Effector memory CD4-positive, alpha-beta T cell (primary cell): ENCODE data around the gene DLG1.

ENCODE experiments used
- DNase-seq, 3 donors: peaks; one replicate each; pipeline ENCODE4 v3.0.0-alpha.2; 2020
- H3K27ac ChIP-seq: 2 replicates; pipeline ENCODE4 v1.7.0; 2013; ENCODE audit warnings: mild to moderate bottlenecking, low read length, moderate library complexity; ENCODE audit not compliant: insufficient read depth, poor library complexity, severe bottlenecking
- H3K27me3 ChIP-seq: replicated peaks from 2 replicates; pipeline ENCODE4 v1.7.0; 2013; ENCODE audit warnings: mild to moderate bottlenecking, low read length; ENCODE audit not compliant: insufficient read depth, control insufficient read depth, poor library complexity, severe bottlenecking
- H3K36me3 ChIP-seq: 2 replicates; pipeline ENCODE4 v1.7.0; 2013; ENCODE audit warnings: mild to moderate bottlenecking, low read length, moderate library complexity; ENCODE audit not compliant: control insufficient read depth, insufficient read depth
- H3K4me1 ChIP-seq: 2 replicates; pipeline ENCODE4 v1.7.0; 2013; ENCODE audit warnings: low read length, mild to moderate bottlenecking; ENCODE audit not compliant: control insufficient read depth, insufficient read depth, poor library complexity, severe bottlenecking
- H3K4me3 ChIP-seq: 2 replicates; pipeline ENCODE4 v1.7.0; 2013; ENCODE audit warnings: low read length, low read depth, mild to moderate bottlenecking; ENCODE audit not compliant: insufficient read depth, poor library complexity, severe bottlenecking
- H3K9me3 ChIP-seq: 2 replicates; pipeline ENCODE4 v1.7.0; 2013; ENCODE audit warnings: mild to moderate bottlenecking, low read length, moderate library complexity; ENCODE audit not compliant: control insufficient read depth

The DLG1 gene

DNA sequence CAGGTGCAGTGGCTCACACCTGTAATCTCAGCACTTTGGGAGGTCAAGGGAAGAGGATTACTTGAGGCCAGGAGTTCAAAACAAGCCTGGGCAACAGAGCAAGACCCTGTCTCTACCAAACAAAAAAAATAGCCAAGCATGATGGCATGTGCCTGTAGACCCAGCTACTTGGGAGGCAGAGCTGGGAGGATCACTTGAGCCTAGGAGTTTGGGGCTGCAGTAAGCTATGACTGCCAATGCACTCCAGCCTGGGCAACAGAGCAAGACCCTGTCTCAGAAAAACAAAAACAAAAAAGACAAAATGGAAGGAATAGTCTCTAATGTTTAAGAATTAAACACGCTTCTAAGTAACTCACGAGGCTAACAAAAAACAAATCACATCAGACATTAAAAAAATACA, 106.5 kb downstream of the DLG1 start:
- H3K4me3 ChIP-seq: no peak overlapping the region
- no peaks in the 10 kb centered on the region for H3K36me3 ChIP-seq
- DNase-seq: no peak
- H3K4me1 ChIP-seq: no peaks in the 10 kb centered on the region
- H3K9me3 ChIP-seq: no peaks in the 10 kb centered on the region
- H3K27me3 ChIP-seq: no peaks in the 10 kb centered on the region
- no peak overlapping the region for H3K27ac ChIP-seq

DNA sequence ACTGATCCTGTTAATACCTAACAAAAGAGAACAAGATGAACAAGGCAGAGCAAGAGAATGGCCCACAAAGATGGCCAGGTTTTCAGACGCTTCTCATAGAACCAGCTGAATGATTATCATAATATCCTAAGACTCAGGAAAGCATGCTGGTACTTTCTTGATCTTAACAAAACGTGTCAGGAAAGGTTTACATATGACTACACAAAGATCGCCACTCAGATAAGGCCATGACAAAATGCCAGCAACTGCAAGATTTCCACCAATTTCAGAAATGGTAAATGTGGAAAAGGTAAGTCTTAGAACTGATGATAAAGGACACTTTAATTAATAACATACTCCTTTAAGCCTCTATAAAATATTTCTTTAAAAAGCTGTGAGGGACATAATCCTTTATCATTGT, 108.8 kb downstream of the DLG1 start:
- Histone ChIP-seq H3K9me3 (no peaks in the 10 kb centered on the region), H3K27me3 (no peaks in the 10 kb centered on the region), H3K27ac (no peak overlapping the region), H3K4me3 (no peak overlapping the region), H3K4me1 (no peaks in the 10 kb centered on the region), H3K36me3 (no peaks in the 10 kb centered on the region)
- no peak for DNase-seq

DNA sequence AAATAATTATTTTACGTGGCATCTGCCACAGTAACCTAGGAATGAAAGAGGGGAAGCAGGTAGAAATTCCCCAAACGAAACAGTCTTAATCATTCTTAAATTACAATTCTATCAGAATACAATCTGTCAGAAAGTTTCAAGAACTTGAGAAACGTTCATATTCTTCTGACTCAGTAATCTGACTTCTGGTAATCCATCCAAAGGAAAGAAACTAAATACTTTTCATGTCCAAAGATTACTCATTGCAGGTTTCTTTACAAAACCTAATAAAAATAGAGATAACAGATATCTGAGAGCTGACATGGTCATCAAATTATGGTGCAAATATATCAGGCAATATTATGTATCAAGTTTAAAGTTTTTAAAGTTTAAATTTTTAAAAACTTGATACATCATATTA, 109.4 kb downstream of the DLG1 start:
- Histone ChIP-seq H3K27me3 (no peaks in the 10 kb centered on the region), H3K36me3 (no peaks in the 10 kb centered on the region), H3K27ac (no peak overlapping the region), H3K4me3 (no peak overlapping the region), H3K9me3 (no peaks in the 10 kb centered on the region), H3K4me1 (no peaks in the 10 kb centered on the region)
- DNase-seq: no peak

DNA sequence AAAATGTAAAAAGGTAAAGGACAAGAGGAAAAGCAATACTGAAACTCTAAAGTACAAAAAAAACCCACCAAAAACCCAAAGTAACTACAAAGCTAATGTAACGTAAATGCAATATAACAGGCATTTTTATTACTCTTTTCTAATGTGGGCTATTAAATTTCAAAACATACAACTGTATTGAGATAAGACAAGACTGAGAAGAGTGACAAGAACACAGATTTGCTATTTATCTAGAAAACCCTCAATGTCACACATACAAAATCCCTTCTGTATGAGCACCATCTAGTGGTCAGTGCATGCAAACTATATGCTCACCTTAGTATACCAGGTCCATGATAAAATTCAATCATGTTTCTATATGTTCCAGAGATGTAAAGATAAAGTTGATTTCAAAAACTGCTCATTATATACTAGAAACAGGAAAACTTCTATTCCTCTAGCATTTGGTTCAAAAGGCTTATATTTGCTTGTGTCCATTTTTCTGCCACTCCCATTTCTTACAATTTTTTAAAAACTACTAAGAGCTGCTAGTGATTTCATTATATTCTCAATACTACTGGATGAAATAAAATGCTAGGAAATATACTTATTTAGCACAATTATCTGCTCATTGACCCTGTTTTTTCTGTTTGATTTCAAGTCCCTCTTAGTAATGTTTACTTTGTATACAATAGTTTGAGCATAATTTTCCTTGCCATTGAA, 111.4 kb downstream of the DLG1 start:
- no peak overlapping the region for H3K4me3 ChIP-seq
- DNase-seq: peak in 1 of 3 donors; percentile 4
- no peaks in the 10 kb centered on the region for H3K36me3 ChIP-seq
- H3K4me1 ChIP-seq: no peaks in the 10 kb centered on the region
- H3K9me3 ChIP-seq: no peaks in the 10 kb centered on the region
- H3K27ac ChIP-seq: no peak overlapping the region
- no peaks in the 10 kb centered on the region for H3K27me3 ChIP-seq

DNA sequence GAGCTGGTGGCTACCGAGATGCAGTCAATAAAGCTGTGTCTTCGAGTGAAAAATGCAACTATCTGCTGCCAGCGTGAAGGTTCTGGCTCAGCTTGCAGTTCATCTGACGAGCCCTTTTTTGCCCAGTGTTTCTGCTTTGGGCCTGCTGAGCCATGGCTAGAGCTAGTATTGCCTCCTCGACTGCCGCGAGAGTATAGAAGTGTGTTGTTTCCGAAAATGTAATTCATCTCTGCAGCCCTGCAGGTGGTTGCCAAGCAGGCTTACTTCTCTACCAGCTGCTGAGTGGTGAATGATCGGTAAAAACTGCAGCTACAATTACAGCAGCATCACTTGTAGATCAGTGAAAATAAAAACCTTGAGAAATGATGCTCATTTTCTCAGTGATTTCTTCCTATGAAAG, 114.8 kb downstream of the DLG1 start:
- no peak for DNase-seq
- H3K4me1 ChIP-seq: no peaks in the 10 kb centered on the region
- H3K27me3 ChIP-seq: no peaks in the 10 kb centered on the region
- no peaks in the 10 kb centered on the region for H3K36me3 ChIP-seq
- no peak overlapping the region for H3K27ac ChIP-seq
- H3K9me3 ChIP-seq: no peaks in the 10 kb centered on the region
- no peak overlapping the region for H3K4me3 ChIP-seq

DNA sequence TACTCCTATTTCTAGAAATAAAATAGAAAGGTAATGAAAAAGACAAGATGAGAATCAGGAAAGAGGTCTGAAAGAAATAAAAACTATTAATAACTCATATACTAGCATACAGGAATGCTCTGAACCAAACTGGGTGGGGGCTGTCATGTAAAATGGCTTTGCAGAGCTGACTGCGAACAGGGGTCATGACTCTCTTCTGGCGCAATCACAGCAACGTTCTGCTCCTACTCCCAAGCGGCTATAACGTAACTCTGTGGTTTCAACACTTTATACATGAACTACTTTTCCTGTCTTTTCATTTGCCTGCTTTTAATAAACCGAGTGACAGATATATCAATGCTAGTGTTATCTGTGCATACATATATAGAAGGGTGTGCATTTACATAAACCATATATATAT, 116.7 kb downstream of the DLG1 start:
- no peak for DNase-seq
- H3K36me3 ChIP-seq: no peaks in the 10 kb centered on the region
- no peaks in the 10 kb centered on the region for H3K27me3 ChIP-seq
- H3K27ac ChIP-seq: no peak overlapping the region
- no peak overlapping the region for H3K4me3 ChIP-seq
- H3K9me3 ChIP-seq: no peaks in the 10 kb centered on the region
- H3K4me1 ChIP-seq: no peaks in the 10 kb centered on the region

DNA sequence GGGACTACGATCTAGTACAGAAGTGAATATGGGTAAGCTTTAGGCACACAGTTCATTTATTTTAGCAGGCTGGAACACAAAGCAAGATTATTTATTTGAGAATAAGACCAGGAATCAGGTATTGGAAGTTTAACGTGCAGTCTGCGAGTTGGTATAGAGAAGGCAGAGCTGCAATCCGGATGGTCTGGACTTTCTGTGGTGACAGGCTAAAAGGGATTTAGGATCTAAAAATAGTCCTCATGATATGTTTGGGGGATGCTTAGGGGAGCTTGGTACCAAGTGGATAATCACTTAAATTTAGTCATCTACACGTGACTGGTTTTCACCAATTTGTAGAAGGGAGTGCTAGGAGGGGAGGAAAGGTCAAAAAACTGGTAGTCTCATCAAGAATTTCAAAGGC, 119.4 kb downstream of the DLG1 start:
- no peaks in the 10 kb centered on the region for H3K9me3 ChIP-seq
- H3K27ac ChIP-seq: no peak overlapping the region
- DNase-seq: no peak

DNA sequence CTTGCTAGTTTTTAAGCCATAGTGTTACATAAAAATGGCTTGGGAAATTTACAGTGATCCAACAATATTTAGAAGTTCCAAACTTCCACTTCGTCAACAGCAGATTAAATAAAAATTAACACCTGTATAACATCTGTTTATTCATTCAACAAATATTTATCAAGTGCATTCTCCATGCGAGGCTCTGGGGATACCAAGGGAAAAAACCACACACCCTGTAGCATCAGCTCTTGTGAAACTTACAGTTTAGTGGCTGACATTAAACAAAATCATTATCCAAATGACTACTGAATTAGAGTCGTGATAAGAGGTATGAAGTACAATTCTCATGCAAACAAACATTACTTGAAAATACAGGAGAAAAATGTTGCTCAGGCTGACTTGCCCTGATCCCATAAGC, 122.9 kb downstream of the DLG1 start:
- H3K27ac ChIP-seq: no peak overlapping the region
- H3K36me3 ChIP-seq: no peaks in the 10 kb centered on the region
- H3K9me3 ChIP-seq: no peaks in the 10 kb centered on the region
- no peak for DNase-seq
- no peak overlapping the region for H3K4me3 ChIP-seq
- H3K4me1 ChIP-seq: no peaks in the 10 kb centered on the region
- H3K27me3 ChIP-seq: no peaks in the 10 kb centered on the region

More for the DNA sequence above, 119.4 kb downstream of the DLG1 start:
- Histone ChIP-seq H3K4me3 (no peak overlapping the region), H3K27me3 (no peaks in the 10 kb centered on the region), H3K4me1 (no peaks in the 10 kb centered on the region), H3K36me3 (no peaks in the 10 kb centered on the region)

DNA sequence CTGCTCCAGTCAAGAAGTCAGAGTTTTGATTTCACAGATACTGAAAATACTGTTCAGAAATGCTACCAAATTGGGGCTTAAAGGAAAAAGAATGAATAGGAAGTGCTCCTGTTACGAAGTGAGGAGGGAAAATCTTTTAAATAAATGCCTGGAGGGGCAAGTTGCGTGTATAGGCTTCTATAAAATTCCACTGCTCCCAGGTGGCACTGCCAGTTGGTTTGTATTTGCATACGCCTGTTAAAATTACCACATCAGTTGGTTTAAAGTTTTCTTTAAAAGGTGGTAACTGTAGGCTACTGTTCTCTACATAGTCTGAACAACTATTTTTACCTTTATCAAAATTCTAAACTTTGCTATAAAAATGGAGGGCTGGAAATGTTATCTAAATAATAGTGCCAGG, 123.5 kb downstream of the DLG1 start:
- Histone ChIP-seq H3K36me3 (no peaks in the 10 kb centered on the region), H3K9me3 (no peaks in the 10 kb centered on the region), H3K27ac (no peak overlapping the region), H3K27me3 (no peaks in the 10 kb centered on the region), H3K4me3 (no peak overlapping the region), H3K4me1 (no peaks in the 10 kb centered on the region)
- no peak for DNase-seq

DNA sequence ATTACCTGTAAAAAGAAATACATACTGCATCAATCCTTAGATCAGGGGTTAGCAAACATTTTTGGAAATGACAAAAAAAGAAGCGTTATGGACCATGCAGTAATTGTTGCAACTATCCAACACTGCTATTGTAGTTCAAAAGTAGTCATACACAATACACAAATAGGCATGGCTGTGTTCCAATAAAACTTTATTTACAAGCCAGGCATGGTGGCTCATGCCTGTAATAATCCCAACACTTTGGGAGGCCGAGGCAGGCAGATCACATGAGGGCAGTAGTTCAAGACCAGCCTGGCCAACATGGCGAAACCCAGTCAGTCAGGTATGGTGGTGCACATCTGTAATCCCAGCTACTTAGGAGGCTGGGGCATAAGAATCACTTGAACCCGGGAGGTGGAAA, 124.8 kb downstream of the DLG1 start:
- DNase-seq: no peak
- Histone ChIP-seq H3K36me3 (no peaks in the 10 kb centered on the region), H3K27me3 (no peaks in the 10 kb centered on the region), H3K4me3 (no peak overlapping the region), H3K27ac (no peak overlapping the region), H3K4me1 (no peaks in the 10 kb centered on the region), H3K9me3 (no peaks in the 10 kb centered on the region)
